Activated naive CD4-positive, alpha-beta T cell treated with anti-CD3 and anti-CD28 coated beads, Interleukin-2, amount 50 U/mL, for 72 hours (primary cell): Measurements from ENCODE around the gene FBXO21. TPM values are rescaled to one million over a fixed set of nuclear protein-coding genes. Genes with fewer than 3 reads are reported as not detected.

Source experiments
- ATAC-seq, 2 donors: fragments of 150-1000 bp; cut with Tn5 transposase; 2 replicates each; pipeline ENCODE4 v1.10.0; 2021; ENCODE audit warnings: mild to moderate bottlenecking in 2 of 2, moderate library complexity in 2 of 2
- DNase-seq, 2 donors: peaks; one replicate each; pipeline ENCODE4 v3.0.0; 2021 to 2022; ENCODE audit warnings: low spot score in 2 of 2
- H3K27ac Mint-ChIP-seq, 2 donors: one replicate each; pipeline ENCODE4 v1.8.0; 2022; ENCODE audit warnings: mild to moderate bottlenecking in 2 of 2, mixed read lengths in 2 of 2
- H3K36me3 Mint-ChIP-seq, 2 donors: one replicate each; pipeline ENCODE4 v1.8.0; 2022; ENCODE audit warnings: mixed read lengths in 2 of 2
- H3K9me3 Mint-ChIP-seq, 2 donors: one replicate each; pipeline ENCODE4 v1.8.0; 2022; ENCODE audit warnings: mixed read lengths in 2 of 2
- total RNA-seq, 2 donors: library from RNA; stranded (reverse); gene quantifications; one replicate each; pipeline ENCODE4 v1.2.3, GENCODE V29; 2022

Gene FBXO21
- total RNA-seq, 2 donors from 2014 or later = 26.0 to 28.3 TPM

DNA sequence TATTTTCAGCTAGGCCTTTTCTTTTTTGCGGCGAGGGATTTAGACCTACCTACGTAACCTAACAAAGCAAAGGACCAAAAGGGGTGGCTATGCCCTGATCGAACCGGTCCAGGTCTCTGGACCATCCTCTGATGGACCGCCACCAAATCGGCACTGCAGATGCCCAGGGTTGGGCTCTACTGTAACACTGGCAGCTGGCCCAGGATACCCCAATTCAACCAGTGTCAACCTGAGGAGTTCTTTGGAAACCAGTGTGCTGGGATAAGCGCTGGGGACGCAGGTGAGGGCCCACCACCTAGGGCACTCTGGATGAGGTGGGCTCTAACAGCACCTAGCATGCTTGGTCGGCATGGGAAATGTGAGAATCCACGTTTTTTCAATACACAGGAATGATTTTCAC is 32.2 kb downstream of the FBXO21 start:
- Mint-ChIP-seq H3K9me3 (no peaks in the 10 kb centered on the region), H3K36me3 (peaks cover 0 to 15% of the 10 kb centered on the region in 2 donors), H3K27ac (peak overlapping the region in 1 of 2 donors; percentile 81)
- no peak for DNase-seq
- ATAC-seq = no peak

DNA sequence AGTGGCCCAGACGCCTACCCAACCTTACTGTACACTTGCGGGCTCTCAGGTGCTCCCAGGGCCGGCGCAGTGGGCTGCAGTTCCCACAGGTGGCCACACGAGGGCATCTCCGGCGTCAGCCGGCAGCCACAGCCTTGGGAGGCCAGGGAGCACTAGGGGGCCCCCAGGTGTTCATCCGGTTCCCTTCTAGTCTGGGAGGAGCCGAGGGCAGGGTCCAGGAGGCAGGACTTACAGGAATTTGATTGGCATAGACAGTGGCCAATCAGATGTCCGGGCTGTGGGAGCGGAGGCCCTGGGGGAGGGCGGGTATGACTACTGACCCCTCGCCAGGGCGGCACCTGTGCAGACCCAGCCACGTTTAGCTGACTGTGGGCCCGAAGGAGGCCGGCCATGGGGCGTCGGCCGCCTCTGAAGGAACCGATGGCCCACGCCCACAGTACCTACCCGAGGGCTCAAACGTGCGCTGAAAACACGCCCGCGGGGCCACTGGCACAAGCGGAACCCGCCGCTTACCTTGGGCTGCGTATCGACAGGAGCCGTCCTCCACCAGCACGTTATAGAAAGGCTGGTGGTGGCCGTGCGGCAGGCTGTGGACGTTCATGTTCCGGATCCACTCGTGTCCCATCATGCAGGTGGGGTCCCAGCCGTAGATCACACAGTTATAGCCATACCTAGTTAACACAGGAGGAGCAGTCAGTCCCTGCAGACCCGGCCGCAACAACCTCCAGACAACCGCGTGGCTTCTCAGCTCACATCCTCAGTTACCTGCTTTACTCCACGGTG is 34.8 kb downstream of the FBXO21 start:
- Mint-ChIP-seq H3K36me3 (peaks cover 18 to 19% of the 10 kb centered on the region in 2 donors), H3K27ac (no peak overlapping the region), H3K9me3 (no peaks in the 10 kb centered on the region)
- ATAC-seq (peak; percentile 64 to 83), DNase-seq (peak; percentile 64 to 84)

DNA sequence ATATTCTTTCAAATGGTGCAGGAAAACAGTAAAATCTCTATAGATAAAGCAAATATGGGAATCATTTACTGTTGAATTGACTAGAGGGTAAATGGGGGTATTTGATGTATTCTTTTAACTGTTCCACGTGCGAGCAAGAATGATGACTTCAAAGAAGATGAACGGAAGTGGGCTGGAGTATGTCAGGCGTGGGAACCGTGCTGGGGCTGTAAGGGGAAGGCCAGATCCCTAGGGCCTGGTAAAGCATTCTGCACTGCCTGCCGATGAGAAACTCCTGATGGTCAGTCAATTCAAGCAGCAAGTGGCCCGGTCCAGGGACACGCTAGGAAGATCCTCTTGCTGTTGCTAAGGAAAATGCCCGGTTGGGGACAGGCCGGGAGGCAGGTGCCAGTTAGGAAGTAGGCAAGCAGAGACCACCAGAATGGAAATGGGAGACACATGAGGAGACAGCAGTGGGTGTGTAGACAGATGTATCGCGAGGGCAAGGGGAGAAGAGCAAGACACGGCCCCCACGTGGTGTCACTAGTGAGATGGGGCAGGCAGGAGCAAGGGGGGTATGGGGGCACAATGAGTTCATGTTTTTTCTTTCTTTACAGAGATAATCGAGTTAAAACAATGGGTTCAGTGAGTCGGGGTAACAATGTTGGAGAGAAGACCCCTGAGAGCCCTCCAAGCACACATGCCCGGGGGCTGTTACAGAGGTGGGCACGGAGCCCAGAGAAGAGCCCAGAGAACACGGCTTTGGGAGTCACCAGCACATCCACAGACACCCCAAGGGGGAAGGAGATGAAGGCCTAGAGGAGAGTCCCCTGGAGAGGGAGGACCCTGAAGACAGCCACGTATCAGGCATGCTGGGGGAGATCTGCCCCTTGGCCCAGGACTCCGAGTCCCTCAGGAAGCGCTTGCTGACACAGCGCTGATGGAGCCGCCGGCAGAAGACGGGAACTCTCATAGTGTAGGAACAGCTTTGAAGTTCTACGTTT is 37.2 kb downstream of the FBXO21 start:
- H3K36me3 Mint-ChIP-seq = peaks cover 18 to 23% of the 10 kb centered on the region in 2 donors
- H3K9me3 Mint-ChIP-seq = no peaks in the 10 kb centered on the region
- peak overlapping the region in 1 of 2 donors; percentile 47 for H3K27ac Mint-ChIP-seq
- no peak for ATAC-seq
- no peak for DNase-seq

DNA sequence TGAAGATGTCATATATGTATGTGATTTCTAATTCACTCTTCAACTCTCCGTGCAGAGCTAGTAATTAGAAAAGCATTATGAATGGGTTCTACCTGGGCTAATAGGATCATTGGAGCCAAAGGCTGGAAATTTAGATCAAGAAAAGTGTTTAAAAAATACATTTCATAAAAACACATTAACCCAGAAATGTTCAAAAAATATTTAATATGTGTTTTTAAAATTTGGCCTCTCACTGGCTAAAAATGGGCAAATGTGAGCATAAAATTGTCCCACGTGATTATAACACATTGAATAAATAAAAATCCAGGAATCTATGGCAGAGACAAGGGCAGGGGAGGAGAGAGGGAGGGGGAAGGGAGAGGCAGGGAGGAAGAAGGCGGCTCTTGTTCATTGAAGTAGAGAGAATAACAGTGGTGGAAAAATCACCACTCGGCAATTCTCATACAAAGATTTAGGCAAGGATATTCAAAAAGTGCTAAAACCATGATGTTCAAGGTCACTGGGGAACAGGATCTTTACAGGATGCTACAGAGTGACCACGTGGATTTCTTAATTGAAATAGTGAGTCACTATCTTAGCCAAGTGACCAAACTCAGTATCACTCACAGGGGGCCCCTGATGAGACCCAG is 38.8 kb downstream of the FBXO21 start:
- H3K9me3 Mint-ChIP-seq = no peaks in the 10 kb centered on the region
- peaks cover 18 to 27% of the 10 kb centered on the region in 2 donors for H3K36me3 Mint-ChIP-seq
- H3K27ac Mint-ChIP-seq = peak overlapping the region; percentile 55 to 84
- DNase-seq = no peak
- peak in 1 of 2 donors; percentile 34 for ATAC-seq

DNA sequence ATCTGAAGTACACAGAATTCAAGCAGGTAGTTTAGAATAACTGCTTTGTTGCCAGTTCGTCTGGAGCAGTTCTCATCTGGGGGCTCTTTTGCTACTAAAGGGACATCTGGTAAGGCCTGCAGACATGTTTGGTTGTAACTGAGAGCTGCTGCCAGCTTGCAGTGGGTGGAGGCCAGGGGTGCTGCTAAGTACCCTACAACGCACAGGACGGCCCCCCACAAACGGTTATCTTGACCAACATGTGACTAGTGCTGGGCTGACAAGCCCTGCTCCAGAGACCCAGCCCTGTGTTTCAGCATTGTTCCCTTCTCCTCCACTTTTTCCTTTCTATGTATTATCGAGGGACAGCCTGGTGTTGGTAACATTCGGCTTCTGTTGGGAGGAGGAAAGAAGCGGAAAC is 40.8 kb downstream of the FBXO21 start:
- DNase-seq (no peak), ATAC-seq (no peak)
- Mint-ChIP-seq H3K36me3 (peaks cover 18 to 21% of the 10 kb centered on the region in 2 donors), H3K27ac (peak overlapping the region; percentile 76 to 84), H3K9me3 (no peaks in the 10 kb centered on the region)

DNA sequence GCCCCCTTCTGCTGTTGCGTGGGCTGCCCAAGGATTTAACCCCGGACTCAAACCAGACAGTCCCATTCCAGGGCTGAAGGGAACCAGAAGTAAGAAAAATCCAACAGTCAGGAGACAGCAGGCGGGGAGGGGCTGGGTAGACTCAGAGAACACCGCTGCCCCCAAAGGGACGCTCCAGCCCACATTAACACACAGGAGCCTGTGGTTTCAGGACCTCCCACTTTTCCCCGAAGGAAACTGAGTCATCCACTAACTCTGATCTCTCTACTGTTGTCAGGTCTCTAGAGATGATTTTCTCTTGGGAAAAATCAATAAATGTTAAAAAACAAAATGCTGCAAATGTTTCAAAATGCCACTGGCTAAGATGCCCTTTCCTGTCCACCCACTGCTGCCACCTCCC is 41.6 kb downstream of the FBXO21 start:
- Mint-ChIP-seq H3K36me3 (peaks cover 18 to 21% of the 10 kb centered on the region in 2 donors), H3K27ac (peak overlapping the region; percentile 76 to 84), H3K9me3 (no peaks in the 10 kb centered on the region)
- peak; percentile 57 to 72 for ATAC-seq
- no peak for DNase-seq

DNA sequence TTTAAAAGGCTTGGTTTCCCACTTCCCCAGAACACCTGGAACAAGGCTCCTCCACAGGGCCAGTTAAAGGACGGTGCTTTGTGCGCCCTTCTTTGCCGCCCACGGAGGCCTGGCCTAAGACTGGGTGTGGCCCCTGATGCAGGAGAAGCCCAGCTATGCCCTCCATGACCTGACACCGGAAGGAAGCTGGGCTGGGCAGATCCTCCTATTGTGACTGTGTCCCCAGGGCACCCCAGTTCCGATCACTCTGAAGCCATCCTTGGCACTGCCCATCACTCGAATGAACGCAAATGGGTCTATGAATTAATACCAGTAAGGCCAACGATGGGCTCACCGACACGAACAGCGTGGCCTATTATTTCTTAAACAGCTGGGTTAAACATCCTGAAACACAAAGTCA is 42.6 kb downstream of the FBXO21 start:
- no peak for ATAC-seq
- Mint-ChIP-seq H3K36me3 (peaks cover 18 to 26% of the 10 kb centered on the region in 2 donors), H3K9me3 (no peaks in the 10 kb centered on the region), H3K27ac (peak overlapping the region; percentile 70 to 76)
- no peak for DNase-seq

DNA sequence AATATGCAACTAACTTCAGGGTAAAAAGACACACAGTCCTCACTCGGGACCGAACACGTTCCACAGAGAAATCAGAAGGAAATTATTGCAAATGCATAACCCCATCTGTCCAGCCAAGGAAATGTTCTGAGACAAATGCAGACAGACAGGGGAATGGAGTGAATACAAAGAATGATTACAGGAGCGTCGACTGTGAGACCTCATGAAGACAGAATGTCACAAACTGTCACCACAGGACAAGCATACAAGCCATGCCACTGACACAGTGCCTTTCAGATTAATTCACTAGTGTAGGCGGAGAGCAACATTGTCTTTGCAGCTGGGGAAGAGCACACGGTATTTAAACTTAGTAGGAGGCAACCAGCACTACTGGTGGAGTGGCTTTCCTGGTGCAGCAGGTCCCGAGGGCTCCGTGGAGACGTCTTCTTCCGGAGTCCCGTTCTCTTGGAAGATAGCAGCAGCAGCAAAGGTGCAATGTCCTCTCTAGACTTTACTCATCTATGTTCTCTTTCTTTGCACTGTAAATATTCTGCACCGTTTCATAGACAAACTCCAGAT is 44.6 kb downstream of the FBXO21 start:
- DNase-seq = no peak
- no peak for ATAC-seq
- Mint-ChIP-seq H3K36me3 (peaks cover 1 to 20% of the 10 kb centered on the region in 2 donors), H3K9me3 (no peaks in the 10 kb centered on the region), H3K27ac (no peak overlapping the region)

DNA sequence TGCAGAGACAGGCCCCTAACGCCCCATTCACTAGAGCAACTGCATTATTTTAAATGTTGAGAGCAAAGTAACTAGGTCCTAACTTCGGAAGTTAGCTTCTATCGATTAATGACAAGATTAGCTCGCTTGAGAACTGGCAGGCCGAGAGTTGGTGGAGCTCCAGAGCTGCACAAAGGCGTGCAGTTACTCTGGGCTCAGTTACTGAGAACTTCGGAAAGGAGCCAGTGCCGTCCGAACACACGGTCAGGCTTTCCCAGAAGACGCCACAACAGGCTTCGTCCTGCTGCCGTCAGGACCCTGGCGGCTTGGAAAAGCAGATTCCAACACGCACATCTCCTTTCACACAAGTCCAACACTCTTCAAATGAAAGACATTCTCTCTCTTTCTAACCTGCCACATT is 45.7 kb downstream of the FBXO21 start:
- Mint-ChIP-seq H3K9me3 (no peaks in the 10 kb centered on the region), H3K36me3 (peaks cover 0 to 20% of the 10 kb centered on the region in 2 donors), H3K27ac (no peak overlapping the region)
- DNase-seq (no peak), ATAC-seq (no peak)

DNA sequence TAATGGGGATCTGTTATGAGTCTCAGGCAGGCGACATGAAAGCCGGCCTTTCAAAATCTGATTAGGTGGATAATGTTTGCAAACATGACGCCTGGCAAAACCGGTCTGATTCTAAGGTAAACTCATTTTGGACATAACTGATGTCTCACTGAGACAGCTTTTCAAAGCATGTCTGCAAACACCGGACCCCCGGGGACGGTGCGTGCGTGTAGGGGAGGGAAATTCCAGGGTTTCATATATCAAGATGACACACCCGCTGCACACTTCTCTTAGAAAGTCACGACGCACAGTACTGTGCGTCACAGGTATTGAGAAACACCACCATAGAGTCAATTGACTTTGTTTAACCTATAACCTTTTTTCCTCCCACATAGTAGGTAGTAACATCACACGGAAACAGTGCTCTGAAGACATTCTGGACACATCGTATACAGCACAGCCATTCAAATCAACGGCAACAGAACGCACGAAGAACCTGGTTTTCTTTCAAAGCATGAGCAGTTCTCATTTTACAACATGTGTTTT is 47.2 kb downstream of the FBXO21 start:
- ATAC-seq (peak in 1 of 2 donors; percentile 31), DNase-seq (no peak)
- Mint-ChIP-seq H3K27ac (peak overlapping the region in 1 of 2 donors; percentile 56), H3K9me3 (no peaks in the 10 kb centered on the region), H3K36me3 (peaks cover 0 to 17% of the 10 kb centered on the region in 2 donors)

DNA sequence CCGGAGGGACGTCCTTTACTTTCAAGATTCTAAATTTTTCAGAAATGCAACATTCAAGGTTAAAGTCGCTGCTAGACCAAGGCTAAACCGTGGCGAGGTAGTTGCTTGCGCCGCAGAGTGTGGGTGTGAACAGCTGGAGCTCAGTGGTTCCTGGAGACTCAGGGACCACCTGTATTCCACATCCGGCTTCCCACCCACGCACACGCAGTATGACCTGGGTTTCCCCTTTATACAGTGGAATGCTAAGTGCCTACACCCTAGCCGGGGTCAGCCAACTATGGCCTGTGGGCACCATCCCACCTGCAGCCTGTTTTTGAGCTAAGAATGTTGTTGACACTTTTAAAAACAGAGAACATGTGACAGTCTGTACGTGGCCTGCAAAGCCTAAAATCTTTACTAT is 48.2 kb downstream of the FBXO21 start:
- DNase-seq (no peak), ATAC-seq (no peak)
- Mint-ChIP-seq H3K27ac (no peak overlapping the region), H3K9me3 (no peaks in the 10 kb centered on the region), H3K36me3 (peaks cover 0 to 13% of the 10 kb centered on the region in 2 donors)

DNA sequence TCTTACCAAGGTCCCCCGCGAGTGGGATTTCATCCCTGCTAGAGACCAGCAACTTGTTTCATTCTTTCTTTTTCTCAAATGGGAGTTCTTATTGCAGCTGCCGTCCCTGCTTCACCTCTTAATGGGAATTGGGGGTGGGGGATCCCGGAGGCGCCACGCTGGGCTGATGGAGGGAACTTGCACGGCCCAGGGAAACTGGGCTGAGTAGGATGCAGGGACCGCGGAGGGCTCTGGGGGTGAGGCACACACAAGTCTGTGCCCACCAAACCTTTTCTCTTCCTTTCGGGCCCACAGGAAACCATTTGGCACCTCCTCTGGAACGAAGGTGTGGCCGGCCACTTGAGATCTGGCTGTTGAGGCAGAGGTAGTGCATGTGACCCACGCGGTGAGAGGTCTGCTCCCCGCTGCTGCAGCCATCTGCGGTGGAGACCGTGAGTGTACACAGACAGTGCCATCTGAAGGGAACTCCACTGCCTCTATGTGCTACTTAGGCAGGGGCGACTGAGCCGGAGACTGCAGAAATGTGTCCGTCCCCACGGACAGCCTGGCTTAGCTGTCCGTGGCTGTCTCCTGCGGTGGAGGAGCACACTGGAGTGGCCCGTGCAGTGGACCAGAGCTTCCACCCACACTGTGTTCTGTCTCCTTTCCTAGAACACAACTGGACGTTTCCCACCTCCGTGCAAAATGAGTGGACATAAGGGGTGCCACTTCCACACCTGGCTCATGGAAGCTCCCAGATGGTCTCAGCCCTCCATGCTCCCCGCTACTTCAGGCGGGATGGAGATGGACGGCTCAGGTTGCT is 49.0 kb downstream of the FBXO21 start:
- Mint-ChIP-seq H3K27ac (no peak overlapping the region), H3K9me3 (no peaks in the 10 kb centered on the region), H3K36me3 (peaks cover 0 to 13% of the 10 kb centered on the region in 2 donors)
- ATAC-seq (peak in 1 of 2 donors; percentile 18), DNase-seq (no peak)

DNA sequence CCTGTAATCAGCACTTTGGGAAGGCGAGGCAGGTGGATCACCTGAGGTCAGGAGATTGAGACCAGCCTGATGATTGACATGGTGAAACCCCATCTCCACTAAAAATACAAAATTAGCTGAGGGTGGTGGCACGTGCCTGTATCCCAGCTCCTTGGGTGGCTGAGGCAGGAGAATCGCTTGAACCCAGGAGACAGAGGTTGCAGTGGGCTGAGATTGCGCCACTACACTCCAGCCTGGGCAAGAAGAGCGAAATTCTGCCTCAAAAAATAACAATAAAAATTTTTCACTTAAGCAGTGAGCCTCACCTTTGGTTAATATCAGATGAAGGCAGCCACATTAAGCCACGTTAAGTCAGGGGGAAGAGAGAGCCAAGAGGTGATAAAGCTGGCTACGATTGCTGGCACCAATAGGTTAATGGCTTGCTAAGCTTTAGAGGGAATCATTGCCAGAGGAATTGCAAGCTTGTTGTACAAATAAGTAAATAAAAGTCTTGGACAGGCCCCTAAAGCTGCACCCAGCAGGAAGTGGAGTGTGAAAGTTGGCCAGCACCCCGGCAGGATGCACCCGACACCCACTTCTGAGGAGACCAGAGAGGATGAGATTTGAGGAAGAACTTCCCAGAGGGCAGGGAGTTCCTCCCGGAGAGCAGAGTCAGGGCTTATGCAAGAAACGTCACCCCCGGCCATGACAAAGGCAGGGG is 49.7 kb downstream of the FBXO21 start:
- ATAC-seq = no peak
- DNase-seq = no peak
- Mint-ChIP-seq H3K36me3 (peaks cover 0 to 13% of the 10 kb centered on the region in 2 donors), H3K27ac (no peak overlapping the region), H3K9me3 (no peaks in the 10 kb centered on the region)

DNA sequence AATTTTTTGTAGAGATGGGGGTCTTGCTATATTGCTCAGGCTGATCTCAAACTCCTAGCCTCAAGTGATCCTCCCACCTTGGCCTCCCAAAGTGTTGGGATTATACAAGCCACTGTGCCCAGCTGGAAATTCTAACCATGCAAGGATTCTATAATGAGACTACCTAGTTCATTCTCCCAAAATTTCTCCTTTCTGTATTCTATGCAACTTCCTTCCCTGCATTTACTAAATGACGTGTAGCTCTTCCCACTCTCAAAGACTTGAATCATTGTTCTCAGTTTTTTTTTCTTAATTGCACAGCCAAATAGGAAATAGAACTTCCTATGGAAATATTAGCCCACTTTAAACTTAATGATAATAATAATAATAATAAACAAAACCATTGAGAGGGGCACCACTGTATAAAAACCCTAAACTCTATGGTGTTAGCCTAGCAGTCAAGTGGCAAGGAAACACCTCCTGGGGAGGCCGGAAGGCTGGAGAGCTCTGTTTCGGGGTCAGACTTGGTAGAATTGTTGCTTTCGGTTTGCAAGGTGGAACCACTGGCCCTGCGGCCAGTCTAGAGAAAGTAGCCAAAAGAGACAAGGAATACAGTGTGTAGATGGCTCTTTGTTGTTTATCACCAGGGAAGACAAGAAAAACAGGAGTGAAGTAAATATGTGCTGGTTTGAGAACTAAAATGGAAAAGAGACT is 51.1 kb downstream of the FBXO21 start:
- Mint-ChIP-seq H3K36me3 (peaks cover 0 to 13% of the 10 kb centered on the region in 2 donors), H3K27ac (no peak overlapping the region), H3K9me3 (no peaks in the 10 kb centered on the region)
- no peak for ATAC-seq
- no peak for DNase-seq
